Measurements from ENCODE around the gene DAP.
"Not testable (repeated sequence)": the region's sequence is repeated elsewhere in the genome, so short reads cannot be mapped to it uniquely, and the experiment has no call there.

DAP gene

GRCh38 chr5:10667431-10668057 lies 93.5 kb downstream of the DAP start:
- no peak for DNase-seq

GRCh38 chr5:10666531-10667299 lies 94.3 kb downstream of the DAP start:
- DNase-seq: no peak

GRCh38 chr5:10665799-10666198 lies 95.2 kb downstream of the DAP start:
- no peak for DNase-seq

GRCh38 chr5:10664180-10664769 lies 96.8 kb downstream of the DAP start:
- DNase-seq: not testable (repeated sequence)

GRCh38 chr5:10663489-10664179 lies 97.4 kb downstream of the DAP start:
- DNase-seq: no peak

GRCh38 chr5:10662661-10663488 lies 98.2 kb downstream of the DAP start:
- no peak for DNase-seq

- DNase-seq: no peak
Observed at GRCh38 chr5:10662083-10662482, 99.0 kb downstream of the DAP start.

- no peak for DNase-seq
Observed at GRCh38 chr5:10661401-10661800, 99.6 kb downstream of the DAP start.

- no peak for DNase-seq
Observed at GRCh38 chr5:10660720-10661387, 100.2 kb downstream of the DAP start.

GRCh38 chr5:10660135-10660534 lies 100.9 kb downstream of the DAP start:
- no peak for DNase-seq

- DNase-seq: no peak
Observed at GRCh38 chr5:10658265-10658664, 102.8 kb downstream of the DAP start.

GRCh38 chr5:10655972-10656830 lies 104.8 kb downstream of the DAP start:
- DNase-seq: no peak

GRCh38 chr5:10655161-10655971 lies 105.7 kb downstream of the DAP start:
- no peak for DNase-seq

- no peak for DNase-seq
Observed at GRCh38 chr5:10654566-10654965, 106.5 kb downstream of the DAP start.

- no peak for DNase-seq
Observed at GRCh38 chr5:10653751-10654400, 107.2 kb downstream of the DAP start.

GRCh38 chr5:10653043-10653442 lies 108.0 kb downstream of the DAP start:
- no peak for DNase-seq

- DNase-seq: no peak
Observed at GRCh38 chr5:10652606-10653005, 108.4 kb downstream of the DAP start.

- no peak for DNase-seq
Observed at GRCh38 chr5:10652151-10652550, 108.9 kb downstream of the DAP start.

- no peak for DNase-seq
Observed at GRCh38 chr5:10649666-10650380, 111.2 kb downstream of the DAP start.

Data from T-helper 9 cell (primary cell).